Motor neuron (in vitro differentiated cells): ENCODE results near the gene MRPL49. TPM values are rescaled to one million over a fixed set of nuclear protein-coding genes. Genes with fewer than 3 reads are reported as not detected.
A peak's percentile ranks its signal among the peaks of the same experiment; 100 is the strongest.

Experiments used
- ATAC-seq, 8 experiments: fragments of 200-7000 bp; cut with Tn5 transposase; replicated peaks in 6 of 8; 2 replicates each; pipeline ENCODE4 v1.8.0; 2021; ENCODE audit warnings: mild to moderate bottlenecking in 8 of 8, moderate library complexity in 8 of 8
- H3K27ac ChIP-seq, 2 donors: fragments of 250-450 bp; sonication (Bioruptor Pico); 2 replicates each; pipeline ENCODE4 v1.9.0; 2021; ENCODE audit warnings: antibody characterized with exemption in 2 of 2, mild to moderate bottlenecking in 2 of 2, moderate library complexity in 1 of 2
- H3K4me1 ChIP-seq, 2 donors: fragments of 250-450 bp; sonication (Bioruptor Pico); replicated peaks in 1 of 2; 2 replicates each; pipeline ENCODE4 v1.6.1; 2021; ENCODE audit warnings: antibody characterized with exemption in 2 of 2, mild to moderate bottlenecking in 2 of 2, moderate library complexity in 1 of 2
- H3K4me3 ChIP-seq, 5 donors: fragments of 250-450 bp; sonication (Bioruptor Pico); 2 replicates each; pipeline ENCODE4 v1.9.0; 2021; ENCODE audit warnings: antibody characterized with exemption in 5 of 5, mild to moderate bottlenecking in 5 of 5, moderate library complexity in 4 of 5
- WGBS, 10 experiments: fragments of 450-650 bp; shearing (Covaris generic); methylation state at CpG; one replicate each; pipeline ENCODE4 v1.0.0; 2022; 5-methylcytosine and 5-hydroxymethylcytosine counted together
- in situ Hi-C, 9 experiments: fragments of 400-800 bp; cut with MboI; loops; one replicate each; pipeline ENCODE4 v1.15.0; 2021; ENCODE audit warnings: low sequenced_read_pairs in 9 of 9, low pct_unique_long_range_greater_than_20kb in 2 of 9; ENCODE audit not compliant: unreplicated experiment in 9 of 9
- total RNA-seq, 8 experiments: library from RNA; unstranded; fragments of 300-600 nt; gene quantifications; 2 replicates each; pipeline versions ENCODE4 v1.2.3 to v1.2.4, GENCODE V29; 2022

The MRPL49 gene
- 10 to 100 TPM; 43.2 to 75.9 (median 52.0) TPM for total RNA-seq

DNA sequence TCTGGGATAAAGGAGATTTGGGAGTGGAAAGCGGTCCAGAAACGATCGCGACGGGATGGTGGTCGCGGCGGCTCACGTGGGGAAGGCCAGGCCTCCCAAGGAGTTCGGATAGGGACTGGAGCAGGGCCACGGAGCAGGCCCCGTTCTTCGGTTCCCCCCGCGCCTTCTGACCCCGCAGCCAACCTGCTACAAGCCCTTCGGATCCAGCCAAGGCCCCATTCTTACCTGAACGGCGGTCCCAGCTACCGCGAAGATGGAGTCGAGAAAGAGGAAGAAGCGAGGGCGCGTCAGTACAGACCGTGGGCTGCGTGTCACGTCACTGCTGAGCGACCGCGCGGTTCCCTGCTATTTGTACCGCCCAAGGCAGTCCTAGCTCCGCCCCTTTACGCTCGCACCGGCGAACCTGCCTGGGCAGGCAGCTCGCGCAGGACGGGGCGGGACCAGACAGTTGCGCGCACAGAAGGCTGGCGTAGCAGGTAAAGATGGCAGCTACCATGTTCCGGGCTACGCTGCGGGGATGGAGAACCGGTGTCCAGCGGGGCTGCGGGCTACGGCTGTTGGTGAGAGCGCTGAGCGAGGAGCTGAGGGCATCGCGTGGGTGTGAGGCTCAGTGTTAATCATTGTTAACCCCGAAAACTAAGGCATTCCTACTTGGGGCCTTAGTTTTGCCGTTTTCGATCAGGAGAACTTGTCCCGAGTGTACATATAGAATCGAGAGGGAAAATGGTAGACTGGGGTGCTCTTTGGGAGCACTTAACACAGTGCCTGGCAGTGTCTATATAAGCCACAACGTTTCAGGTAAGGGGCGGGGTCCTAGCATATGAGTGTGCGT lies at the start of gene MRPL49, which contains the start of gene FAU:
Gene MRPL49, plus strand, starts transcription at position 457 of the 832 bp plus-strand sequence. Its CDS starts 26 bp downstream, at position 483.
Gene FAU, minus strand, starts transcription at position 270 of the 832 bp plus-strand sequence. CDS start 321 bp downstream, outside the sequence.
- H3K4me3 ChIP-seq: peak within 1 kb of the TSS; percentile 56 to 94 (median 77)
- in situ Hi-C loops: no loop called here
- H3K27ac ChIP-seq: peak within 1 kb of the TSS; percentile 84 to 90
- H3K4me1 ChIP-seq: peaks cover 11 to 16% of the 10 kb centered on the region in 2 donors
- ATAC-seq: peak; percentile 63 to 83 (median 80)
- 0 to 3% (median 1%) methylated on average over 1 to 42 of the region's 64 CpGs; no CpG with 5 or more reads in 1 of the 10 experiments for WGBS, 10 experiments

DNA sequence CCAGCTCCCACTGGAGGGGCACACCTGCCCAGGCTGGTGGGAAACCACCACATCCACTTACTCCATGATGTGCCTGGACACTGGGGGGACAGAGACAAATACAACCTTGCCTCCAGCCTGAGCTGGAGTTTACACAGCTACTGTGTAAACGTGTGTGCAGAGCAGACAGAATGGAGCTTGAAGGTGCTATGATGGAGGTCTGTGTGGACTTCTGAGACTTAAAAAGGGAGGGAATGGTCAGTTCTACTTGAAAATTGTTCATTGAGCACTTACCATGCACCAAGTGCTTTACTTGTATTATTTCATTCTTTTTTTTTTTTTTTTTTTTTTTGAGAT lies 49.5 kb upstream of the MRPL49 start:
- in situ Hi-C loops: no loop called here
- 25 to 33% methylated on average over 1 of the region's 1 CpG; no CpG with 5 or more reads in 8 of the 10 experiments for WGBS, 10 experiments
- Histone ChIP-seq H3K4me1 (no peaks in the 10 kb centered on the region), H3K4me3 (no peak overlapping the region), H3K27ac (no peak overlapping the region)
- ATAC-seq: peak in 1 of 8 experiments; percentile 37

DNA sequence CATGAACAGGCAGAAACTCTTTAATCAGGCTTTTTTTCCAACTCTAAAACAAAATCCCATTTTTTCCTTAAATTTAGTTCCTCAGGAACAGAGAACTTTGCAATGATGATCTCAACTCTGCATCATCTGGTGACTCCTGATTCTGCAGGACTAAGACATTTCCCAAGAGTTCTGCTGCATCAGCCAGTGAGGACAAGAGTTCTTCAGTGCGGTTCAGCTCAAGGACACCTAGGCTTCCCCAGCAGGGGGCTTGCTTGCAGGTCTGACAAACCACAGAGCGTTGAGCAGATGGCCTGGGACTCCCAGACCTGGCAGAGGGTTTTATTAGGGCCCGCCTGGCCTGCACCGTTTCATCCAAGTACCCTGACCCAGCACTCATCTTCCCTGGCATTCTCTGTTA lies 44.7 kb upstream of the MRPL49 start:
- in situ Hi-C loops: no loop called here
- WGBS, 10 experiments: 60 to 100% (median 88%) methylated on average over 1 of the region's 4 CpGs; no CpG with 5 or more reads in 7 of the 10 experiments
- Histone ChIP-seq H3K4me3 (no peak overlapping the region), H3K4me1 (no peaks in the 10 kb centered on the region), H3K27ac (no peak overlapping the region)
- peak in 5 of 8 experiments; percentile 7 to 46 (median 29) for ATAC-seq

DNA sequence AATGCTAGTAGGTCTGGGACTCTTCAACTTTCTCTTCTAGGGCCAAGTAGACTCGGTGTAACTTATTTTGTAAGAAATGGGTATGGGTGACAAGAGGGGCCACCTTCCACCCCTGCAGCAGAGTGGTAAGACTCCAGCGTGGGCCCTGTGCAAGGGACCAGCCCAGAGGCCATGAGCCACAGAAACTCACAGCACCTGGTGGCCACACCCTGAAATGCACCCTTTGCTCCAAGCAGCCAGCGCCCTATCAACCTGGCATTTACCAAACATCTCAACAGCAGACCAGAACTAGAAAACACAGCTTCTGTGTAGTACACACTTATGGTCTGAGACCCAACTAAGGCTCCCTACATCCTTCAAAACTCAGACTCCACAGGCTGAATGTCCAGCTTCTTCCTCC lies 44.0 kb upstream of the MRPL49 start:
- WGBS, 10 experiments: 0 to 89% (median 70%) methylated on average over 1 to 3 of the region's 3 CpGs; no CpG with 5 or more reads in 3 of the 10 experiments
- no peaks in the 10 kb centered on the region for H3K4me1 ChIP-seq
- in situ Hi-C loops: no loop called here
- H3K27ac ChIP-seq: no peak overlapping the region
- peak in 7 of 8 experiments; percentile 13 to 87 (median 38) for ATAC-seq
- H3K4me3 ChIP-seq: no peak overlapping the region

DNA sequence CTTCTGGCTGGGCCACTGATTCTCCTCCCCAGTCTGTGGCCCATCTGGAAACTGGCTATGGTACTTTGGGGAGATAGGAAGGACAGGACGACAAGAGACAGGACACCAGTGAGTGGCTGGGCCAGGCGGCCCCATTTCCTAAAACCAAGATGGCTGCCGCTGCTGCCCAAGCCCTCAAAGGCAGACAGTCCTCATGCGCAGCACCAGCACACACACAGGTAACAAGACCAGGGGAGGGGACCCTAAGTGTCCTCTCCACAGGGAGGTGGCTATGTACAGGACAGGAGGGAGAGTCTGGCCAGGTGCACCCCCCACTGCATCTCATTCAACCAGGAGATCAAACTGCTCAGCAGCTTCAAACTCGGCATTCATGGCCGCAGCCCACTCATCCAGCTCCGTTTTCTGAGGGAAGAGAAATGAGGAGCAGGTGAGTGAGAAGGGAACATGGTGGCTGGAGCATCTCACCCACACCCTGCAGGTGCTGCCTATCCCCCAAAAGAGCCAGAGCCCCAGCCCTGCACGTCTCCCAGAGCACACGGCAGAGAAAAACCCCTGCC lies 43.3 kb upstream of the MRPL49 start:
- Histone ChIP-seq H3K4me1 (no peaks in the 10 kb centered on the region), H3K4me3 (no peak overlapping the region), H3K27ac (no peak overlapping the region)
- WGBS, 10 experiments: 80 to 100% (median 93%) methylated on average over 1 to 4 of the region's 9 CpGs; no CpG with 5 or more reads in 5 of the 10 experiments
- in situ Hi-C loops: no loop called here
- ATAC-seq: no peak

DNA sequence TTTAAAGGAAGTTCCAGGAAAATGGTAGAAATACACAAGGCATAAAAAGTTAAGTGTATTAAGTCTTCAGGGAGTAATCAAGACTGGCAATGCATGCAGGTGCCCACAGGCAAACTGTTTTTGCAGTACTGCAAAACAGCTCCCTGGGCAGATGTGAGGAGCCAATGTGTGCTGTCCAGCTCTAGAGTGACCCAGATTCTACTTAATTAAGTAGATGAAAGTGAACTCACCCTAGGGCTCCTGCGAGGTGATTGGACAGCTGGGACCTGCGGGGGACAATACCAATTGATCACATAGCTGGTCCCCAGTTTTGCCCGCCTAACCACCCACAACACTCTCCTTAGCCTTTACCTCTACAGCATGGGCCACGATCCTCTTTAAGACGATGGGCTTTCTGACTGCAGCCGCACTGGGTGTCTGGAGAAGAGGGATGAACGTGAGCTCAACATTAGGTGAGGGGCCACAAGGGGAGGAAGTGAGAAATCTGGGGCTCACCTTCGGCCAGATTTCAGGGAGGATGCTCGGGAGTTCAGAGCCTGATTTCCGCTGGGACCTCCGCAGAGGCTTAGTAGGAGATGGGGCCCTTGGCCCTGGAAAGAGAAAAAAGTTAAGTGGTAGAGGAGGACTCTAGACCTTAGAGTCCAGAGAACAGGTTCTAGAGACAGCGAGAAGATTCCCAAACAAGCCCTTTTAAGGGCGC lies 38.8 kb upstream of the MRPL49 start:
- 0 to 25% (median 0%) methylated on average over 2 to 6 of the region's 13 CpGs; no CpG with 5 or more reads in 1 of the 10 experiments for WGBS, 10 experiments
- H3K4me1 ChIP-seq: peaks cover 8% of the 10 kb centered on the region in 2 donors
- no peak for ATAC-seq
- H3K27ac ChIP-seq: peak overlapping the region in 1 of 2 donors; percentile 98
- peak overlapping the region; percentile 64 to 91 (median 82) for H3K4me3 ChIP-seq
- in situ Hi-C loops: no loop called here

DNA sequence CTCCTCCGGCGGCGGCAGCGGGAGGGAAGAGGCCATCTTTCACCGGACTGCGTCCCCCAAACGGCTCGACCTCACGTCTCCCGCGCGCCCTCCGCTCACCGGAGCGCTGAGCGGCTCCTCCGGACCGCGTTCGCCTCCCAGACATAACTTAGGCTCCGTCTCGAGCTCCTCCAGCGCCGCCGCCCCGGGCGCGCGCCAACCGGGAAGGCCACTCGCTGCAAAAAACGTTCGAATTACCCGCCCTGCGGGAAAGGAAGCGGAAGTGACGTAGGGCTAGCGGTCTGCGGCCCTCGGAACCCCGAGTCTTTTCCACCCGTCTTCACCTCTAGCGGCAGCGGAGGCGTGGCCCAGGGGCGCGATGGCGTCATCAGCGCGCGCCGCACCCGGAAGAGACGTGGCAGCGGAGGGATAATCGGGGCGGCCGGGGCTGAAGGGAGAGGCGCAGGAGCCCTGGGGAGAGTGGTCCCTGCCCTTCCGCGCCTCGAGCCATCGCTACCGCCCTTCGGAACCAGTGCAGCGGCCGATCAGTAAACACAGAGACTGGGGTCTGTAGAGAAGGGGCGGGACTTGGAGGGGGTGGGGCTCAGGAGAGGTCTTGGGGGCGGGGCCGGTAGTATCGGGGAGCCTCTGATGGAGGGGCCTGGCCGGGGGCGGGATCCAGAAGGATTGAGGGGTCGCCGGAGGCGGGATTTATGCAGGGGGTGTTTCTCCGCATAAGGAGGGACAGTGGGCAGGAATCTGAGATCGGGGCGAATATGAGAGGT lies 38.1 kb upstream of the MRPL49 start, which contains the start of the genes CDCA5 and ZFPL1:
Gene CDCA5, minus strand, starts transcription at position 207 of the 764 bp plus-strand sequence. Its CDS starts 62 bp downstream, at position 145.
Gene ZFPL1, plus strand, starts transcription at position 389 of the 764 bp plus-strand sequence. CDS start 477 bp downstream, outside the sequence.
- Histone ChIP-seq H3K4me3 (peak within 1 kb of the TSS; percentile 64 to 91 (median 82)), H3K4me1 (peaks cover 8% of the 10 kb centered on the region in 2 donors), H3K27ac (peak within 1 kb of the TSS; percentile 95 to 98)
- WGBS, 10 experiments: 0 to 4% (median 4%) methylated on average over 4 to 15 of the region's 79 CpGs; no CpG with 5 or more reads in 7 of the 10 experiments
- peak; percentile 88 to 98 (median 94) for ATAC-seq
- in situ Hi-C loops: no loop called here

DNA sequence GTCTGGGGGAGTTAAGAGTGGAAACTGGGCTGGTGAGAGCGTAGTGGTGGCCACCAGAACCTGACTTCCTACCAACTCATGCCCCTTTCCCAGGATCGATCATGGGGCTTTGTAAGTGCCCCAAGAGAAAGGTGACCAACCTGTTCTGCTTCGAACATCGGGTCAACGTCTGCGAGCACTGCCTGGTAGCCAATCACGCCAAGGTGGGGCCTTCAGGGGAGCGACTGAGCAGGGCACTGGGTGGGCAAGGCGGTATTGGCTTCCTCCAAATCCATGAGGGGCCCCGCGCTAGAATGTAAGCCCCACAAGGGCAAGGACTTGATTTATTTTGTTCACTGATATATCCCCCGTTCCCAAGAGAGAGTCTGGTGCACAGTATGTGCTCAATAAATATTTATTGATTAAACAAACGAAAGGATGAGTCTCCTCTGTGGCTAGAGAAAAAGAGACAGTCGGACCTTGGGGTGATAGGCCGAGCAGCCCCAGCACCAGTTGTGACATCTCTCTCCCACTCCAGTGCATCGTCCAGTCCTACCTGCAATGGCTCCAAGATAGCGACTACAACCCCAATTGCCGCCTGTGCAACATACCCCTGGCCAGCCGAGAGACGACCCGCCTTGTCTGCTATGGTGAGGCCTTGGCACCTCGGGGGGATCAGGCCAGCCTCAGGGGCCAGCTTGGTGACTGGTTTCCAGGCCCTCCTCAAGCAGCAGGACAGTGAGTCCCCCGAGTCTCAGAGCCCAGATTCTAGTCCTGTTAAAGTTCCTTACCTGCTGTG lies 37.3 kb upstream of the MRPL49 start:
- Histone ChIP-seq H3K27ac (peak overlapping the region; percentile 95 to 98), H3K4me1 (peaks cover 8% of the 10 kb centered on the region in 2 donors), H3K4me3 (peak overlapping the region; percentile 64 to 91 (median 82))
- whole genome bisulfite sequencing, 10 experiments: 0 to 65% (median 53%) methylated on average over 2 to 12 of the region's 23 CpGs; no CpG with 5 or more reads in 3 of the 10 experiments
- ATAC-seq: peak in 1 of 8 experiments; percentile 13
- in situ Hi-C loops: no loop called here

DNA sequence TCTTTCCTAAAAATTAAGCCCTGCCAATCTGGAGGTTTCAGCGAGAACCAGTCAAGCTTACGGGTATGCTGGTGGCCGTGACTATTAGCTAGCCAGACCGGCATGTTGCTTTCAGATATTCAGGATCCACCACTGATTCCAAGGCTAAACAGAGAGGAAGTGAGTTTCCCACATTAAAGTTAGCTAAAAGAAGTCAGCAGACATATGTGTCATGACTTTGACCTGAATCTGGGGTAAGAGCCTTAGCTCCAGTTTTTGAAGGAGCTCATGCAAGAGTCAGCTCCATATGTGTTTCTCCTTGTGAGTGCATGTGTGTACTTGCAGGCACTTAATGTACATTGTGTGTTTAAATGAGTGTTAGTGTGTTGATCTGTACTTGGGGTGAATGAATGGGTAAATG lies 36.7 kb upstream of the MRPL49 start:
- peaks cover 8% of the 10 kb centered on the region in 2 donors for H3K4me1 ChIP-seq
- in situ Hi-C loops: no loop called here
- 20 to 96% (median 90%) methylated on average over 1 to 4 of the region's 4 CpGs; no CpG with 5 or more reads in 6 of the 10 experiments for WGBS, 10 experiments
- H3K27ac ChIP-seq: no peak overlapping the region
- ATAC-seq: no peak
- H3K4me3 ChIP-seq: peak overlapping the region in 3 of 5 donors; percentile 82 to 91 (median 82)

DNA sequence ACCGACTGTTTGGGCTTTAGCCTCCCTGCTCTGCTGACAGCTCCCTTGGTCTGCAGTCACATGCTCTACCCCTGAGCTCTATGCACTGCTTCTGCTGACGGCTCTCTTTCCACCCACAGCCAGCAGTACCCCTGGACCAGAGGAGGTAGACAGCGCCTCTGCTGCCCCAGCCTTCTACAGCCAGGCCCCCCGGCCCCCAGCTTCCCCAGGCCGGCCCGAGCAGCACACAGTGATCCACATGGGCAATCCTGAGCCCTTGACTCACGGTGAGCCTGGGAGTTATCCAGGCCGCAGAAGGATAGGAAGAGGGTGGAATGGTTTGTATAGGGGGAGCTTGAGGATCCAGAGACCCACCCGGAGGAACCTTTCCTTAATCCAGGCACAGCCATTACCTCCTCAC lies 35.3 kb upstream of the MRPL49 start:
- ATAC-seq: no peak
- WGBS, 10 experiments: 40 to 100% (median 80%) methylated on average over 1 of the region's 9 CpGs; no CpG with 5 or more reads in 7 of the 10 experiments
- Histone ChIP-seq H3K4me1 (peaks cover 8% of the 10 kb centered on the region in 2 donors), H3K4me3 (no peak overlapping the region), H3K27ac (no peak overlapping the region)
- in situ Hi-C loops: no loop called here

DNA sequence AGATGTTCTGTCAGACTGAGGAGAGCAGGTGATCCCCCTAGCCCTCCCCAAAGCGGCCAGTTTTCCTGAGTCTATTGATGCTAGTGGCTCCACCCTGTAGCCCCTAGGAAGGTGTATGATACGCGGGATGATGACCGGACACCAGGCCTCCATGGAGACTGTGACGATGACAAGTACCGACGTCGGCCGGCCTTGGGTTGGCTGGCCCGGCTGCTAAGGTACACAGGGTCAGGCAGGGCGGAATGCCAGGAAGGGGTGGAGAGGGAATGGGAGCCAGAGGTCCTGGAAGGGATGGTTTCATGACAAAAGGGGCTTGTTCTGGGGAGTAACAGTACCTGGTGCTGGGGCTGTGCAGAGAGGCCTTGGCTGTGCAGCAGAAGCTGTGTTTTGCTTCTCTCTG lies 34.9 kb upstream of the MRPL49 start:
- ATAC-seq: no peak

More for the DNA sequence above, 34.9 kb upstream of the MRPL49 start:
- 80 to 100% (median 93%) methylated on average over 1 to 3 of the region's 11 CpGs; no CpG with 5 or more reads in 7 of the 10 experiments for WGBS, 10 experiments
- H3K27ac ChIP-seq: no peak overlapping the region
- in situ Hi-C loops: no loop called here
- no peak overlapping the region for H3K4me3 ChIP-seq
- H3K4me1 ChIP-seq: peaks cover 8% of the 10 kb centered on the region in 2 donors
